Lower leg skin (tissue), 3 donors: Measurements from ENCODE around the gene NR5A2.

Experiments
- CTCF ChIP-seq, 3 donors: fragments of 450-650 bp; IDR thresholded peaks; one replicate each; pipeline ENCODE4 v1.5.1; 2016; ENCODE audit warnings: antibody characterized with exemption in 3 of 3, mild to moderate bottlenecking in 3 of 3, moderate library complexity in 2 of 3
- POLR2A ChIP-seq, 2 donors: fragments of 450-650 bp; IDR thresholded peaks; one replicate each; pipeline ENCODE4 v1.6.1; 2016 to 2017; ENCODE audit warnings: antibody characterized with exemption in 2 of 2, mild to moderate bottlenecking in 1 of 2, moderate library complexity in 1 of 2

- TF ChIP-seq CTCF (IDR thresholded peaks at IDR 0.05) = no peak
- no peak for TF ChIP-seq POLR2A (IDR thresholded peaks at IDR 0.05)
Measured at GRCh38 chr1:200223207-200223606, 195.7 kb downstream of the NR5A2 start.
